Left kidney (tissue), 2 donors: ENCODE measurements around the gene FAN1. TPM values are rescaled to one million over a fixed set of nuclear protein-coding genes. Genes with fewer than 3 reads are reported as not detected.

ENCODE experiments used
- DNase-seq: peaks from one replicate; pipeline ENCODE4 v3.0.0-alpha.2; 2013
- polyA plus RNA-seq: library from polyadenylated mRNA; unstranded; fragments of 120-200 nt; gene quantifications from one replicate; pipeline ENCODE4 v1.2.1, GENCODE V29; 2013; ENCODE audit not compliant: insufficient read length

Gene FAN1
- polyA plus RNA-seq, 1 donor, result 41.9 TPM

GRCh38 chr15:30956216-30957124 lies 52.8 kb downstream of the FAN1 start:
- DNase-seq, result no peak

GRCh38 chr15:30958219-30958618 lies 54.5 kb downstream of the FAN1 start:
- DNase-seq, result no peak

- DNase-seq, result no peak
Measured at GRCh38 chr15:30962079-30962478, 58.4 kb downstream of the FAN1 start.

GRCh38 chr15:30962659-30963058 lies 58.9 kb downstream of the FAN1 start:
- no peak for DNase-seq

GRCh38 chr15:30963681-30964080 lies 60.0 kb downstream of the FAN1 start:
- DNase-seq, result no peak

GRCh38 chr15:30969724-30970123 lies 66.0 kb downstream of the FAN1 start:
- DNase-seq, result no peak

- no peak for DNase-seq
Measured at GRCh38 chr15:30973379-30973778, 69.7 kb downstream of the FAN1 start.

- DNase-seq, result no peak
Measured at GRCh38 chr15:30974112-30974511, 70.4 kb downstream of the FAN1 start.

- no peak for DNase-seq
Measured at GRCh38 chr15:30978328-30978727, 74.6 kb downstream of the FAN1 start.

- no peak for DNase-seq
Measured at GRCh38 chr15:30979457-30979856, 75.7 kb downstream of the FAN1 start.

GRCh38 chr15:30984118-30984517 lies 80.4 kb downstream of the FAN1 start:
- no peak for DNase-seq

GRCh38 chr15:30984542-30984941 lies 80.8 kb downstream of the FAN1 start:
- DNase-seq, result no peak

GRCh38 chr15:30985081-30985531 lies 81.4 kb downstream of the FAN1 start:
- DNase-seq, result no peak

- no peak for DNase-seq
Measured at GRCh38 chr15:30990036-30990435, 86.3 kb downstream of the FAN1 start.

GRCh38 chr15:30990446-30991254 lies 86.9 kb downstream of the FAN1 start:
- no peak for DNase-seq

- peak; percentile 68 for DNase-seq
Measured at GRCh38 chr15:30991255-30992235, 87.8 kb downstream of the FAN1 start, which contains the start of gene MTMR10. TSS of gene MTMR10 (minus strand) at chr15:30991628. CDS start at chr15:30991506, 122 bp downstream.

- DNase-seq, result no peak
Measured at GRCh38 chr15:30992249-30992864, 88.6 kb downstream of the FAN1 start.
